Measurements from ENCODE around the gene GSTT2. TPM values are rescaled to one million over a fixed set of nuclear protein-coding genes. Genes with fewer than 3 reads are reported as not detected.

The GSTT2 gene
- total RNA-seq, 2 donors from 2014 or later = 0.75 TPM; not detected in 1

DNA sequence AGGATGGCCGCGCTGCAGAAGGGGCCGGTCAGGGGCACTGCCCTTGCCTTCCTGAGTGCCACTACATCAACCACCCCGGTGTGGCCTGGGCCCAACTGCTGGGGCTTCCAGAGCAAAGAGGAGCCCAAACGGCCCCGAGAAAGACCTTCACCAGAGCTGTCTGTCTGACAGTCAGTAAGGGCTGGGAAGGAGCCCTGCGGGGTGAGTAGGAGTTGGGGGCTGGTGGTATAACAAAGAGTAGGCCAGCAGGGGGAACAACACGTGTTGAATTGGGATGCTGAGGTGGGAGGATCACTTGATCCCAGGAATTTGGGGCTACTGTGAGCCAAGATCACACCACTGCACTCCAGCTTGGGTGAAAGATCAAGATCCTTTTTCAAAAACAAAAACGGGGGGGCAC lies 21.4 kb downstream of the GSTT2 start:
- DNase-seq (ENCODE audit: low spot score in 2 of 2) = no peak

GRCh38 chr22:24002272-24002671 lies 22.3 kb downstream of the GSTT2 start:
- Mint-ChIP-seq H3K27ac (no peak overlapping the region), H3K36me3 (no peaks in the 10 kb centered on the region), H3K9me3 (no peaks in the 10 kb centered on the region)
- ATAC-seq (no peak), DNase-seq (ENCODE audit: low spot score in 2 of 2) (no peak)

More for the DNA sequence above, 21.4 kb downstream of the GSTT2 start:
- no peaks in the 10 kb centered on the region for H3K9me3 Mint-ChIP-seq
- H3K36me3 Mint-ChIP-seq = no peaks in the 10 kb centered on the region
- ATAC-seq = no peak
- no peak overlapping the region for H3K27ac Mint-ChIP-seq

DNA sequence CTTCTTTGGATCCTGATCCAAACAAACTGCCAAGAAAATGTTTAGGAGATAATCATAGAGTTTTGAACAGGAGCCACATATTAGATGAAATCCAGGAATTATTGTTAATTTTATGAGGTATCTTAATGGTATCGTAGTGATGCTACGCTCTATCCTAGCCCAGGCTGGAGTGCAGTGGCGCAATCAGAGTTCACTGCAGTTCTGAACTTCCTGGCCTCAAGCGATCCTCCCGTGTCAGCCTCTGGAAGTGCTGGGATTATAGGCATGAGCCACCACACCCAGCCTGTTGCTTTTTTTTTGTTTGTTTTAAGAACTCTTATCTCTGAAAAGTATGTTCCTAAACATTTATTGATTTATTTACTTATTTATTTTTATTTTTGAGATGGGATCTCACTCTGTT lies 22.9 kb downstream of the GSTT2 start:
- ATAC-seq = no peak
- H3K36me3 Mint-ChIP-seq = no peaks in the 10 kb centered on the region
- no peaks in the 10 kb centered on the region for H3K9me3 Mint-ChIP-seq
- no peak overlapping the region for H3K27ac Mint-ChIP-seq
- no peak for DNase-seq (ENCODE audit: low spot score in 2 of 2)

DNA sequence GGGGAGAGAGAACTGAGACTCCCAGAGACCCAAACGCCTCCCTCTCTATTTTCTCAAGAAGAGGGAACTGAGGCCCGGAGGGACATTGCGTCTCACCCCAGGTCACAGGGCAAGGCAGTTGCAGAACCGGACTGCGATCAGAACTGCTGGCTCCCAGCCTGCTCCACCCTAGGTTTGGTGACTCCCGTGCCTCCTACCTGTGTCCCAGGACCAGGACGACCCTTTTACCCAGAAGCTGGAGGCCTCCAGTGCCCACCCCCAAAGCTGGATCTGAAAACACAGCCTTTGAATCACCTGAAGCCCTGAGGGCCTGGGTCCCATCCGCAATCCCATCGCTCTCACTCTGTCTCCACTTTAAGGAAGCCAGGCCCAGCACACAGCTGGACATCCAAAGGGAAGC lies 24.0 kb downstream of the GSTT2 start:
- no peak for DNase-seq (ENCODE audit: low spot score in 2 of 2)
- Mint-ChIP-seq H3K9me3 (no peaks in the 10 kb centered on the region), H3K27ac (no peak overlapping the region), H3K36me3 (no peaks in the 10 kb centered on the region)
- no peak for ATAC-seq

GRCh38 chr22:24005201-24005600 lies 25.3 kb downstream of the GSTT2 start, which contains the start of gene GSTT4:
Gene GSTT4 (minus strand): TSS chr22:24005453. CDS start chr22:24005356, 97 bp downstream.
- no peaks in the 10 kb centered on the region for H3K36me3 Mint-ChIP-seq
- peaks cover 0 to 5% of the 10 kb centered on the region in 2 donors for H3K9me3 Mint-ChIP-seq
- peak within 1 kb of the TSS in 1 of 2 donors; percentile 46 for H3K27ac Mint-ChIP-seq
- ATAC-seq (no peak), DNase-seq (ENCODE audit: low spot score in 2 of 2) (no peak)

DNA sequence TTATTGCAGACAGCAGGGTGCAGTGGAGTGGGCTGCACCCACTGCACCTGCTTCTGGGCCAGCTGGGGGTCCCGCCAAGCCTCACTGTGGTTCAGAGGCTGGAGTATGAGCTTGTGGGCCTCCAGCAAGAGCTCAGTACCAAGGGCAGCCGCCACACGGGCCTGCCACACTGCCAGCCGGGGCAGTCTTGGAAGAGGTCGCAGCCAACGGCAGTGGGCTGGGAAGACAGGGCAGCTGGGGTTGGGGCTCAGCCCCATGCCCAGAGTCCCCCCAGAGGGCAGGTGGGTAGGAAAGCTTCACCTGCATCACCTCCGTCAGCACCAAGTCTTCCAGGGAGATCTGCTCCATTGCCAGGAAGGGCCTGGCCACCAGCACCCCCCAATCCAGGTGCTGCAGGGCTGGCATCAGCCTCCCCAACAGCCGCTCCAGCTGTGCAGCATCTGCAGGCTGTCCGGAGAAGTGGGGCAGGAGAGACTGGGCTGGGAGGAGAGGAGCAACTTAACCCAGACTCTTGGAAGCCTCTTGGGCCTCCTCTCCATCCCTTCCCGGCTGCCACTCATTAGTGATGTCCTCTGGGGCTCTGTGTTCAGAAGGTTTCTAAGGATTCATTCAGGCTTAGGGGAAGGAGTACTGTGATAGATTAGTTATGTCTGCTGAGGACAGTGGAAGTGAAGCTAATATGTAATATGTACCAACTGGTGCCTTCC lies 26.4 kb downstream of the GSTT2 start:
- Mint-ChIP-seq H3K36me3 (no peaks in the 10 kb centered on the region), H3K9me3 (peaks cover 0 to 5% of the 10 kb centered on the region in 2 donors), H3K27ac (no peak overlapping the region)
- no peak for DNase-seq (ENCODE audit: low spot score in 2 of 2)
- ATAC-seq = no peak

GRCh38 chr22:24006914-24007214 lies 26.9 kb downstream of the GSTT2 start:
- H3K36me3 Mint-ChIP-seq = no peaks in the 10 kb centered on the region
- peaks cover 0 to 5% of the 10 kb centered on the region in 2 donors for H3K9me3 Mint-ChIP-seq
- ATAC-seq (no peak), DNase-seq (ENCODE audit: low spot score in 2 of 2) (no peak)
- H3K27ac Mint-ChIP-seq = no peak overlapping the region

- DNase-seq (ENCODE audit: low spot score in 2 of 2) (no peak), ATAC-seq (no peak)
- H3K27ac Mint-ChIP-seq = no peak overlapping the region
- peaks cover 0 to 5% of the 10 kb centered on the region in 2 donors for H3K9me3 Mint-ChIP-seq
- H3K36me3 Mint-ChIP-seq = no peaks in the 10 kb centered on the region
Observed at GRCh38 chr22:24007253-24008021, 27.5 kb downstream of the GSTT2 start.

- ATAC-seq = no peak
- H3K27ac Mint-ChIP-seq = no peak overlapping the region
Observed at GRCh38 chr22:24008022-24008283, 28.0 kb downstream of the GSTT2 start.

GRCh38 chr22:24008381-24009226 lies 28.7 kb downstream of the GSTT2 start:
- DNase-seq (ENCODE audit: low spot score in 2 of 2) (no peak), ATAC-seq (no peak)
- H3K27ac Mint-ChIP-seq = no peak overlapping the region
- H3K9me3 Mint-ChIP-seq = peaks cover 0 to 5% of the 10 kb centered on the region in 2 donors
- H3K36me3 Mint-ChIP-seq = peaks cover 0 to 4% of the 10 kb centered on the region in 2 donors

More at GRCh38 chr22:24008022-24008283, 28.0 kb downstream of the GSTT2 start:
- H3K9me3 Mint-ChIP-seq = peaks cover 0 to 5% of the 10 kb centered on the region in 2 donors
- H3K36me3 Mint-ChIP-seq = no peaks in the 10 kb centered on the region
- no peak for DNase-seq (ENCODE audit: low spot score in 2 of 2)

- DNase-seq (ENCODE audit: low spot score in 2 of 2) = no peak
Observed at GRCh38 chr22:24009227-24010017, 29.5 kb downstream of the GSTT2 start.

GRCh38 chr22:24010018-24010391 lies 30.1 kb downstream of the GSTT2 start:
- ATAC-seq = no peak
- peaks cover 0 to 6% of the 10 kb centered on the region in 2 donors for H3K36me3 Mint-ChIP-seq
- peaks cover 0 to 5% of the 10 kb centered on the region in 2 donors for H3K9me3 Mint-ChIP-seq
- no peak for DNase-seq (ENCODE audit: low spot score in 2 of 2)
- peak overlapping the region in 1 of 2 donors; percentile 89 for H3K27ac Mint-ChIP-seq

More at GRCh38 chr22:24009227-24010017, 29.5 kb downstream of the GSTT2 start:
- no peak for ATAC-seq
- peak overlapping the region in 1 of 2 donors; percentile 89 for H3K27ac Mint-ChIP-seq
- H3K9me3 Mint-ChIP-seq = peaks cover 0 to 5% of the 10 kb centered on the region in 2 donors
- H3K36me3 Mint-ChIP-seq = peaks cover 0 to 6% of the 10 kb centered on the region in 2 donors

GRCh38 chr22:24011735-24012068 lies 31.8 kb downstream of the GSTT2 start:
- ATAC-seq = no peak
- Mint-ChIP-seq H3K9me3 (peaks cover 0 to 10% of the 10 kb centered on the region in 2 donors), H3K27ac (peak overlapping the region; percentile 89 to 95)

GRCh38 chr22:24016156-24016555 lies 36.2 kb downstream of the GSTT2 start:
- peaks cover 6 to 22% of the 10 kb centered on the region in 2 donors for H3K36me3 Mint-ChIP-seq
- peaks cover 0 to 5% of the 10 kb centered on the region in 2 donors for H3K9me3 Mint-ChIP-seq
- no peak for DNase-seq (ENCODE audit: low spot score in 2 of 2)
- ATAC-seq = no peak
- H3K27ac Mint-ChIP-seq = no peak overlapping the region

More at GRCh38 chr22:24011735-24012068, 31.8 kb downstream of the GSTT2 start:
- no peak for DNase-seq (ENCODE audit: low spot score in 2 of 2)
- peaks cover 0 to 16% of the 10 kb centered on the region in 2 donors for H3K36me3 Mint-ChIP-seq

DNA sequence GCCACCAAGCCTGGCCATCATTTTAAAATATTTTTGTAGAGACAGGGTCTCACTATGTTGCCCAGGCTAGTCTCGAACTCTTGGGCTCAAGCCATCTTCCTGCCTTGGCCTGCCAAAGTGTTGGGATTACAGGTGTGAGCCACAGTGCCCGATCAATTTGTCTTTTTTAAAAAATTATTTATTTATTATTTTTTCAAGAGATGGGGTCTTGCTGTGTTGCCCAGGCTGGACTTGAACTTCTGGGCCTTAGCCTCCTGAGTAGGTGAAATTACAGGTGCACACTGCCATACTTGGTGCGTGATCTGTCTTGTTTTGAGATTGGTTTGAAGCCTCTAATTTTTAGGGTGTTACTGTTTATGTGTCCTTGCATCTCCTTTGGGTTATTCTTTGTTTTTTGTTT lies 41.4 kb downstream of the GSTT2 start:
- Mint-ChIP-seq H3K9me3 (peaks cover 0 to 5% of the 10 kb centered on the region in 2 donors), H3K27ac (no peak overlapping the region), H3K36me3 (peaks cover 12 to 33% of the 10 kb centered on the region in 2 donors)
- ATAC-seq = no peak
- DNase-seq (ENCODE audit: low spot score in 2 of 2) = no peak

GRCh38 chr22:24023204-24023789 lies 43.4 kb downstream of the GSTT2 start:
- Mint-ChIP-seq H3K9me3 (peaks cover 0 to 5% of the 10 kb centered on the region in 2 donors), H3K27ac (peak overlapping the region; percentile 83 to 84), H3K36me3 (peaks cover 5 to 23% of the 10 kb centered on the region in 2 donors)
- ATAC-seq (peak; percentile 44 to 64), DNase-seq (ENCODE audit: low spot score in 2 of 2) (no peak)

Data from activated naive CD4-positive, alpha-beta T cell treated with anti-CD3 and anti-CD28 coated beads, Interleukin-2, amount 50 U/mL, for 72 hours (primary cell).